ENCODE data around the gene POMGNT2.

The POMGNT2 gene

GRCh38 chr3:43105596-43106292, at the start of gene POMGNT2:
POMGNT2 (minus strand) TSS chr3:43106079; CDS start chr3:43081431, 24,648 bp downstream.
- Mint-ChIP-seq H3K27me3 (no peaks in the 10 kb centered on the region), H3K4me1 (peaks cover 19% of the 10 kb centered on the region), H3K36me3 (no peaks in the 10 kb centered on the region), H3K27ac (no peak within 1 kb of the TSS), H3K9me3 (no peaks in the 10 kb centered on the region), H3K4me3 (peak within 1 kb of the TSS; percentile 87)
- ATAC-seq: peak; percentile 95

GRCh38 chr3:43154980-43155379, 49.1 kb upstream of the POMGNT2 start:
- ATAC-seq: no peak
- Mint-ChIP-seq H3K9me3 (no peaks in the 10 kb centered on the region), H3K27me3 (peaks cover 37% of the 10 kb centered on the region), H3K36me3 (no peaks in the 10 kb centered on the region), H3K4me1 (no peaks in the 10 kb centered on the region), H3K4me3 (no peak overlapping the region), H3K27ac (no peak overlapping the region)

- no peak overlapping the region for H3K27ac Mint-ChIP-seq
- H3K36me3 Mint-ChIP-seq: no peaks in the 10 kb centered on the region
- peaks cover 31% of the 10 kb centered on the region for H3K27me3 Mint-ChIP-seq
- peaks cover 6% of the 10 kb centered on the region for H3K9me3 Mint-ChIP-seq
- H3K4me1 Mint-ChIP-seq: no peaks in the 10 kb centered on the region
- H3K4me3 Mint-ChIP-seq: no peak overlapping the region
- ATAC-seq: no peak
Measured at GRCh38 chr3:43153216-43154083, 47.6 kb upstream of the POMGNT2 start.

DNA sequence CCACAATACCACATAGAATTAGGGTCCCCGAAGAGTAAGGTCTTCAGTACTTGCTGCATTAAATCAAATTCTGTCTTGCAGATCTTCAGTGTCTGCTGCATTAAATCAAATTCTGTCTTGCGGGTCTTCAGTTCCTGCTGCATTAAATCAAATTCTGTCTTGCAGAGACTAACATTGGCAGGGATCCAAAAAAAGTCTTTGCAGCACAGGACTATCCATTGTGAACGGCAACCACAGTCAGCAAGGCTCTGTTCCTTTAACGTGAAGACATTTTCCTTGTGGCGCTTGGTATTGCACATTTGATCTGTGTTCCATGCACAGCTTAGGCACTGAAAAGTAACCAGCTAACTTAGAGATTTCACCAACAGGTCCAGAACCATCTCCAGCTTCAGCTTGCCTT, 46.8 kb upstream of the POMGNT2 start:
- peaks cover 6% of the 10 kb centered on the region for H3K9me3 Mint-ChIP-seq
- no peak for ATAC-seq
- H3K4me3 Mint-ChIP-seq: no peak overlapping the region
- H3K27me3 Mint-ChIP-seq: peaks cover 27% of the 10 kb centered on the region
- no peak overlapping the region for H3K27ac Mint-ChIP-seq
- no peaks in the 10 kb centered on the region for H3K4me1 Mint-ChIP-seq
- H3K36me3 Mint-ChIP-seq: no peaks in the 10 kb centered on the region

GRCh38 chr3:43148033-43148432, 42.2 kb upstream of the POMGNT2 start:
- H3K27me3 Mint-ChIP-seq: peaks cover 18% of the 10 kb centered on the region
- H3K4me1 Mint-ChIP-seq: no peaks in the 10 kb centered on the region
- no peaks in the 10 kb centered on the region for H3K36me3 Mint-ChIP-seq
- H3K27ac Mint-ChIP-seq: no peak overlapping the region
- peaks cover 6% of the 10 kb centered on the region for H3K9me3 Mint-ChIP-seq
- no peak overlapping the region for H3K4me3 Mint-ChIP-seq
- no peak for ATAC-seq

DNA sequence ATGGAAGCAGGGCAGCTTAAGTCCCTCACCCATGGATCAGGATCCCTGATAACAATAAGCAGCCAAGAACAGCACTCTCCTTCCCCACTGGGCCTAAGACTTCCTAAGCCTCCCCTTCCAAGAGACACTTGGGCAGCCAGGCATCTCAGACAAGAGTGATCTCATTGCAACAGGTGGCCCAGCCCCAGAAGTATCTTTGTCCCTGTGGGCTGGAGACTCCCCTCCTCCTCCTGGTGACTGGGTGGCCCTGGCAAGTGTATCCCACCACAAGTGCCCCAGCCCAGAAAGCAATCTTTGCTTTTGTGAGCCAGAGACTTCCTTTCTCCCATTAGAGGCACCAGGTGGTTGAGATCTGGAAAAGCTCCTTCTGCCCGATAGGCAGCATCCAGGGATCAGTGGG, 40.7 kb upstream of the POMGNT2 start:
- Mint-ChIP-seq H3K9me3 (peaks cover 6% of the 10 kb centered on the region), H3K4me1 (no peaks in the 10 kb centered on the region), H3K36me3 (no peaks in the 10 kb centered on the region), H3K27ac (no peak overlapping the region), H3K27me3 (peaks cover 22% of the 10 kb centered on the region), H3K4me3 (no peak overlapping the region)
- no peak for ATAC-seq

DNA sequence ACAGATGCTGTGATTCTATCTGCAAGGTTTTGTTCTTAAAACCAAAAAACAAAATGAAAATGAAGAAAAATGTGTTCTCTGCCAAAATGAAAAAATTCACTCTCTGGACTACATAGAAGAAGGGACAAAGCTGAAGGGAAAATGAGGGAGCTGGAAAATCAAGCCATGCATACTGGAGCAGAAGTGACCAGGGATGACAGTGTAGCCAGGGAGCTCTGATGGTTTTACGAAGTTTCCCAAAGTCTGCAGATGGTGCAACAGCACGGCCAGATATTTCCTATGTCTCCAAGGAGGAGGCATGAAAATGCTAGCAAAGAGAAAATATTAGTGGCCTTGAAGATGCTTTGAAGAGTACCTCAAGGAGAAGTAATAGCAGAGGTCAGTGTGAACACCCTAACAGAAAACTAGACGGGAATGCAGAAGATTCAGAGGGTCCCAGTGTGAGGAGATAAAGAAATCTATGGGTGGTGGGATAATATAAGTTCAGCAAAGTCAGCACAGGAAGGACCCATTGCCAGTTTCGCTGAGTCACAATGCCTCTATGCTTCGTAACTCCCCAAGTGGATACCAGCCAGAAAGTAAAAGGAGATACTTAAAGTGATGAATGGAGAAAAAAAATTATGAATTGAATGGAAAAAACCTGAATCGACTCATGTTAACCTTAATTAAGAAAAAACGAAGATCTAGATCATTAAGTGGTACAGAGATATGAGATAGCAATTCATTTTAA, 39.0 kb upstream of the POMGNT2 start:
- no peak for ATAC-seq
- H3K27ac Mint-ChIP-seq: no peak overlapping the region
- H3K36me3 Mint-ChIP-seq: no peaks in the 10 kb centered on the region
- H3K9me3 Mint-ChIP-seq: peaks cover 6% of the 10 kb centered on the region
- H3K4me3 Mint-ChIP-seq: no peak overlapping the region
- peaks cover 22% of the 10 kb centered on the region for H3K27me3 Mint-ChIP-seq
- H3K4me1 Mint-ChIP-seq: no peaks in the 10 kb centered on the region

GRCh38 chr3:43142472-43142871, 36.6 kb upstream of the POMGNT2 start:
- Mint-ChIP-seq H3K4me1 (no peaks in the 10 kb centered on the region), H3K36me3 (no peaks in the 10 kb centered on the region), H3K27me3 (peaks cover 34% of the 10 kb centered on the region), H3K9me3 (no peaks in the 10 kb centered on the region), H3K4me3 (no peak overlapping the region), H3K27ac (no peak overlapping the region)
- ATAC-seq: no peak

DNA sequence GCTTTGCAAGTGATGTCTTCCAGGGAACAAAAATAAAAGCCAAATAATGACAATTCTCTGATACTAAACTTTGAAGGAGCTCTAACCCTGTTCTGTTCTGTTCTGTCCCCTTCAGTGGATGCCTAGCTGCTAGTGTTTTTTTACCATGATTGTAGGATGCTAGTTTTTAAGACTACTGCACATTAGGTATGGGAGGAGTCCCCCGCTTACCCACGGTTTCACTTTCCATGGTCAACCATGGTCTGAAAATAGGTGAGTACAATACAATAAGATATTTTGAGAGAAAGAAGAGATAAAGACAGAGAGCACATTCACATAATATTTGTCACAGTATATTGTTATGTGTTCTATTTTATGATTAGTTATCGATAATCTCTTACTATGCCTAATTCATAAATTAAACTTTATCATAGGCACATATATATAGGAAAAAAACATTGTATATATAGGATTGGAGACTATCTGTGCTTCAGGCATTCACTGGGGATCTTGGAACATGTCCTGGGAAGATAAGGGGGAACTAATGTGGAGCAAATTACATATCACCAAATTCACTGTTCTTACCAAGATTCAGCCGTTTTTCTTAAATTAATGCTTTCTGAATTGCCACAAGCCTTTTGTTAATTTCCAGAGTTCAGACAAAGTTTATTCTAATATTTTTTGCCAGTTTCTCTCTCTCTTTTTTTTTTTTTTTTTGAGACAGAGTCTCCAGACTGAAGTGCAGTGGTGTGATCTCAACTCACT, 32.8 kb upstream of the POMGNT2 start:
- Mint-ChIP-seq H3K9me3 (peaks cover 7% of the 10 kb centered on the region), H3K27me3 (peaks cover 31% of the 10 kb centered on the region), H3K4me1 (no peaks in the 10 kb centered on the region), H3K36me3 (no peaks in the 10 kb centered on the region), H3K27ac (no peak overlapping the region), H3K4me3 (no peak overlapping the region)
- no peak for ATAC-seq

DNA sequence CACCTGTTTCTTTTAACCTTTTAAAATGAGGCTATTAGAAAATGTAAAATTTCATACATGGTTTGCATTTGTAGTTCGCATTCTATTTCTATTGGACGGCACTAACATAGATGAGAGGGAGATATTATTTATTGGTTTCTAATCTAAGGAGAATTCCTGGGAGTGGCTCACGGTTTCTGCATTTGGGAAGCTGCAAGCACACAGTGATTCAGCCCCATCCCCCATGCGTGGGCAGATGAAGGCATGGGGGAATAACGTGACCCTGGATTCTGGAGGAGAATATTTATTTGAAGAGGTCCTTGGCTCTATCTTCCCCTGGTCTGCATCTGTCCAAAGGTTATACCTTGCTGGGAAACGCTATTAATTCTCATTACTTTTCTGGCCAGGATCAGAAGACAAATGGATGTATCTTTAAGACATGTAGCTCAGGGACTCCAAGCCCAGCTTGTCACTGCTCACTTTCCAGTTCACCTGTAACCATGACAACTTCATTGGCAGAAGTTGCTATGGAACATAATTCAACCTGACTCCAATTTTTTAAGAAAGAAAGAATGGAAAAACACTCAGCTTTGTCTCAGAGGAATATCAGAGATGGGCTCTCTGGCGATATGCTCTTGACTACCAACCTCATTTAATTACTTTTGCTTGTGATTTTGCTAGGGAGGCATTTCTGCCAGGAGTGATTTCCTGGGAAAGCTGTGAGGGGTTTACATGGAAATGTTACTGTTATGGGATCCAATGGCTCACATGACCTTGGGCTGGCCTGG, 27.2 kb upstream of the POMGNT2 start:
- Mint-ChIP-seq H3K27ac (no peak overlapping the region), H3K36me3 (no peaks in the 10 kb centered on the region), H3K27me3 (peaks cover 4% of the 10 kb centered on the region), H3K4me3 (no peak overlapping the region), H3K4me1 (no peaks in the 10 kb centered on the region), H3K9me3 (peaks cover 7% of the 10 kb centered on the region)
- ATAC-seq: no peak

- ATAC-seq: no peak
- Mint-ChIP-seq H3K4me3 (no peak overlapping the region), H3K9me3 (peaks cover 7% of the 10 kb centered on the region), H3K27me3 (peaks cover 9% of the 10 kb centered on the region), H3K36me3 (no peaks in the 10 kb centered on the region), H3K27ac (no peak overlapping the region), H3K4me1 (no peaks in the 10 kb centered on the region)
Measured at GRCh38 chr3:43132193-43132592, 26.3 kb upstream of the POMGNT2 start.

GRCh38 chr3:43128464-43128863, 22.6 kb upstream of the POMGNT2 start:
- H3K9me3 Mint-ChIP-seq: peaks cover 14% of the 10 kb centered on the region
- peaks cover 6% of the 10 kb centered on the region for H3K36me3 Mint-ChIP-seq
- H3K4me3 Mint-ChIP-seq: no peak overlapping the region
- no peak overlapping the region for H3K27ac Mint-ChIP-seq
- peaks cover 39% of the 10 kb centered on the region for H3K27me3 Mint-ChIP-seq
- no peaks in the 10 kb centered on the region for H3K4me1 Mint-ChIP-seq
- no peak for ATAC-seq

DNA sequence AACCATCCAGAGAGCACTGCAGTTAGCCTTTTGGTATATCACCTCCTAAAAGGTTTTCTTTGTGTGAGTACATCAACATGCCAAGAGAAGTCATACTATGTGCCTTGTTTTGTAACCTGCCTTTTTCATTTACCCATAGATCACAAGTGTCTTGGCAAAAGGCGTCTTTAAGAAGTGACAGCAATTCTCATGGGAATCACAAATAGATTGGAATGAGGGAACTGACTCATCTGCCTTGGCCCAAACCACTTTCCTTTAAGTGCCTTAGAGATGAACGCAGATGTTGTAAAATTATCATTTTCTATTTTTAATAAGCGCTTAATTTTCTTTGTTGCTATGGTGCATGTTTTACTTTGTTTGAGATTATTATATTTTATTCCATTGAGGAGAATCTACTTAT, 20.7 kb upstream of the POMGNT2 start:
- Mint-ChIP-seq H3K4me3 (no peak overlapping the region), H3K9me3 (peaks cover 17% of the 10 kb centered on the region), H3K4me1 (no peaks in the 10 kb centered on the region), H3K36me3 (peaks cover 6% of the 10 kb centered on the region), H3K27ac (no peak overlapping the region), H3K27me3 (peaks cover 39% of the 10 kb centered on the region)
- ATAC-seq: no peak

DNA sequence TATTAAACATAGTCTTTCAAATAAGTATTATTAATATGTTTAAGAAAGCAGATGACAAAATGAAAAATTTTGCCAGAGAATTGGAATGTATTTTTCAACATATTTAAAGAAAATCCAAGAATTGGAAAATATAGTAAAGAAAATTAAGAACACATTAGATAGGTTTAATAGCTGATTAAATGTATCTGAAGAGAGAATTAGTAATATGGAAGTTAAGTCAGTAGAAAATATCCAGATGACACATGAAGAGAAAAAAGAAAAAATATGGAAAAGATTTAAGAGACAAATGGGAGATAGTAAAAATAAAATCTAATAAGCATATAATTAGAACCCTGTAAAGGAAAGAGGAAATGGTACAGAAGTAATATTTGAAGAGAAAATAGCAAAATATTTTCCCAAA, 18.0 kb upstream of the POMGNT2 start:
- H3K36me3 Mint-ChIP-seq: peaks cover 6% of the 10 kb centered on the region
- H3K9me3 Mint-ChIP-seq: peaks cover 17% of the 10 kb centered on the region
- H3K27ac Mint-ChIP-seq: no peak overlapping the region
- no peaks in the 10 kb centered on the region for H3K4me1 Mint-ChIP-seq
- H3K4me3 Mint-ChIP-seq: no peak overlapping the region
- ATAC-seq: no peak
- peaks cover 54% of the 10 kb centered on the region for H3K27me3 Mint-ChIP-seq
